SK-N-SH (cell line): ENCODE results near the gene NFIX.

ENCODE experiments used
- FOXJ3 ChIP-seq: sonication (generic); formaldehyde crosslinking; IDR thresholded peaks from 2 replicates; pipeline ENCODE4 v1.5.1; 2020; ENCODE audit warnings: mild to moderate bottlenecking, missing genetic modification reagents
- FOXM1 ChIP-seq: IDR thresholded peaks from 2 replicates; pipeline ENCODE4 v1.4.0; 2012; ENCODE audit warnings: low read depth, mild to moderate bottlenecking
- SIN3A ChIP-seq: IDR thresholded peaks from 2 replicates; pipeline ENCODE4 v1.6.1; 2012; ENCODE audit warnings: low read depth, mild to moderate bottlenecking, low read length, moderate library complexity, borderline replicate concordance
- SMC3 ChIP-seq: IDR thresholded peaks from 2 replicates; pipeline ENCODE4 v1.6.1; 2012; ENCODE audit warnings: low read depth, low read length, improper control_type of control experiment
- TAF1 ChIP-seq: IDR thresholded peaks from 2 replicates; pipeline ENCODE4 v1.6.1; 2012; ENCODE audit warnings: low read depth, mild to moderate bottlenecking, low read length, moderate library complexity, borderline replicate concordance
- USF1 ChIP-seq: IDR thresholded peaks from 2 replicates; pipeline ENCODE4 v1.4.0; 2012; ENCODE audit warnings: low read depth, borderline replicate concordance
- ZBTB33 ChIP-seq: IDR thresholded peaks from 2 replicates; pipeline ENCODE4 v1.4.0; 2012; ENCODE audit warnings: low read depth, borderline replicate concordance
- TF ChIP-seq, protein P1 (sequence below): fragments of 200-600 bp; sonication (generic); IDR thresholded peaks from 2 replicates; pipeline ENCODE4 v1.6.1; 2017; ENCODE audit warnings: antibody characterized with exemption, mild to moderate bottlenecking, moderate library complexity

DNA sequence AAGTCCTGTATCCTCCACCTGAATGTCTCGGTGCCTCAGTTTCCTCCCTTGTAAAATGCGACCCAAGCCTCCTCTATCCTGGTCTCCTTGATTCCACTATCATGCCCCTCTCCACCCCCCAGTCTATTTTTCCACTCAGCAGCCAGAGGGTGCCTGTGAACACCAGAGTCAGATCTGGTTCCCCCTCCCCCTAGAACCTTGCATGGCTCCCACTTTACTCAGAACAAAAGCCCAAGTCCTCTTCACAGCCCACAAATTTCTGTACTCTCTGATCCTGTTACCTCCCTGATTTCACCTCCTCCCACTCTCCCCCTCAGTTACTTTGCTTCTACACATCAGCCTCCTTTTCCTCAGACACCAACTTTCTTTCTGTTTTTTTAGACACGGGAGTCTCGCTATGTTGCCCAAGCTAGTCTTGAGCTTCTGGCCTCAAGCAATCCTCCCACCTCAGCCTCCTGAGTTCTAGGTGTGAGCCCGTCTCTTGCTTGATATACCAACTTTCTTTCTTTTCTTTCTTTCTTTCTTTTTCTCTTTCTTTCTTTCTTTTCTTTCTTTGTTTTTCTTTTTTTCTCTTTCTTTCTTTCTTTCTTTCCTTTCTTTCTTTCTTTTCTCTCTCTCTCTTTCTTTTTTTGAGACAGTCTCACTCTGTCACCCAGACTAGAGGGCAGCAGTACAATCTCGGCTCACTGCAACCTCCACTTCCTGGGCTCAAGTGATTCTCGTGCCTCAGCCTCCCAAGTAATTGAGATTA is 25.0 kb upstream of the NFIX start:
- TF ChIP-seq FOXJ3 (CRISPR knock-in tag) (no peak), USF1 (no peak), SMC3 (no peak), SIN3A (no peak), FOXM1 (no peak), TAF1 (no peak), ZBTB33 (no peak)
- TF ChIP-seq, protein P1, sequence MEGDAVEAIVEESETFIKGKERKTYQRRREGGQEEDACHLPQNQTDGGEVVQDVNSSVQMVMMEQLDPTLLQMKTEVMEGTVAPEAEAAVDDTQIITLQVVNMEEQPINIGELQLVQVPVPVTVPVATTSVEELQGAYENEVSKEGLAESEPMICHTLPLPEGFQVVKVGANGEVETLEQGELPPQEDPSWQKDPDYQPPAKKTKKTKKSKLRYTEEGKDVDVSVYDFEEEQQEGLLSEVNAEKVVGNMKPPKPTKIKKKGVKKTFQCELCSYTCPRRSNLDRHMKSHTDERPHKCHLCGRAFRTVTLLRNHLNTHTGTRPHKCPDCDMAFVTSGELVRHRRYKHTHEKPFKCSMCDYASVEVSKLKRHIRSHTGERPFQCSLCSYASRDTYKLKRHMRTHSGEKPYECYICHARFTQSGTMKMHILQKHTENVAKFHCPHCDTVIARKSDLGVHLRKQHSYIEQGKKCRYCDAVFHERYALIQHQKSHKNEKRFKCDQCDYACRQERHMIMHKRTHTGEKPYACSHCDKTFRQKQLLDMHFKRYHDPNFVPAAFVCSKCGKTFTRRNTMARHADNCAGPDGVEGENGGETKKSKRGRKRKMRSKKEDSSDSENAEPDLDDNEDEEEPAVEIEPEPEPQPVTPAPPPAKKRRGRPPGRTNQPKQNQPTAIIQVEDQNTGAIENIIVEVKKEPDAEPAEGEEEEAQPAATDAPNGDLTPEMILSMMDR: no peak
